Stomach (tissue), 9 donors: Measurements from ENCODE around the gene CFAP161. TPM values are rescaled to one million over a fixed set of nuclear protein-coding genes. Genes with fewer than 3 reads are reported as not detected.
A peak's percentile ranks its signal among the peaks of the same experiment; 100 is the strongest.

Source experiments
- DNase-seq, 2 donors: peaks; one replicate each; pipeline versions ENCODE4 v3.0.0 to v3.0.0-alpha.2; 2013 to 2019
- H3K27ac ChIP-seq, 5 donors: fragments of 200-600 bp in 4 of 5; sonication (generic) in 4 of 5; one replicate each; pipeline ENCODE4 v1.5.1; 2013 to 2019; ENCODE audit warnings: mild to moderate bottlenecking in 1 of 5, moderate library complexity in 1 of 5
- H3K27me3 ChIP-seq, 3 donors: fragments of 200-600 bp; sonication (generic); one replicate each; pipeline ENCODE4 v1.5.1; 2017 to 2019; ENCODE audit warnings: mixed run types in 1 of 3
- H3K36me3 ChIP-seq, 4 donors: fragments of 200-600 bp; sonication (generic); 1 replicate in 3 of 4; 2 replicates in 1 of 4; pipeline ENCODE4 v1.5.1; 2016 to 2019
- H3K4me1 ChIP-seq, 4 donors: fragments of 200-600 bp; sonication (generic); one replicate each; pipeline ENCODE4 v1.5.1; 2016 to 2019
- H3K4me3 ChIP-seq, 4 donors: fragments of 200-600 bp; sonication (generic) in 3 of 4; one replicate each; pipeline ENCODE4 v1.5.1; 2016 to 2019; ENCODE audit warnings: mild to moderate bottlenecking in 1 of 4
- H3K9me3 ChIP-seq, 4 donors: fragments of 200-600 bp; sonication (generic); one replicate each; pipeline ENCODE4 v1.5.1; 2016 to 2019
- EP300 ChIP-seq: sonication (generic); formaldehyde crosslinking; IDR thresholded peaks from one replicate; pipeline ENCODE4 v1.6.1; 2017; ENCODE audit warnings: antibody characterized with exemption
- POLR2A ChIP-seq, 4 donors: fragments of 450-650 bp; IDR thresholded peaks; one replicate each; pipeline ENCODE4 v1.6.1; 2016; ENCODE audit warnings: antibody characterized with exemption in 4 of 4, control low read depth in 2 of 4, mild to moderate bottlenecking in 1 of 4, moderate library complexity in 1 of 4
- POLR2AphosphoS5 ChIP-seq, 3 donors: sonication (generic); formaldehyde crosslinking; IDR thresholded peaks; one replicate each; pipeline ENCODE4 v1.6.1; 2016; ENCODE audit warnings: antibody characterized with exemption in 3 of 3
- WGBS, 5 donors: extraction: QIAGEN DNeasy Blood & Tissue Kit in 3 of 5; methylation state at CpG; one replicate each; pipeline versions ENCODE4 v1.1.5 to v1.1.7; 2013 to 2018; 5-methylcytosine and 5-hydroxymethylcytosine counted together
- intact Hi-C: fragments of 100-400 bp; cut with DNase I; formaldehyde crosslinking; loops from one replicate; pipeline ENCODE4 v1.15.1; 2023; ENCODE audit warnings: low total_unique reads
- polyA plus RNA-seq, 3 donors: library from polyadenylated mRNA; stranded (reverse); fragments of 200-250 nt; gene quantifications; one replicate each; pipeline ENCODE4 v1.2.3, GENCODE V29; 2013
- total RNA-seq, 5 donors: library from RNA; depleted of rRNA; stranded (reverse); fragments of >200 nt; gene quantifications; one replicate each; pipeline versions ENCODE4 v1.1.0 to v1.2.3, GENCODE V29; 2014 to 2016
- TF ChIP-seq, protein P1 (sequence below), 7 experiments: fragments of 450-650 bp in 4 of 7; fragments of 200-600 bp in 3 of 7; sonication (generic) in 3 of 7; IDR thresholded peaks; one replicate each; pipeline ENCODE4 v1.5.1; 2016 to 2019; ENCODE audit warnings: antibody characterized with exemption in 7 of 7, control low read depth in 2 of 7, mild to moderate bottlenecking in 1 of 7
- donor health status: healthy with polysubstance abuse.
- donor health status: Bipolar disorder and iron deficiency.
- donor health status: healthy.

The CFAP161 gene
- total and polyA plus RNA-seq, 8 donors: 0.19 to 2.6 TPM; not detected in 6

DNA sequence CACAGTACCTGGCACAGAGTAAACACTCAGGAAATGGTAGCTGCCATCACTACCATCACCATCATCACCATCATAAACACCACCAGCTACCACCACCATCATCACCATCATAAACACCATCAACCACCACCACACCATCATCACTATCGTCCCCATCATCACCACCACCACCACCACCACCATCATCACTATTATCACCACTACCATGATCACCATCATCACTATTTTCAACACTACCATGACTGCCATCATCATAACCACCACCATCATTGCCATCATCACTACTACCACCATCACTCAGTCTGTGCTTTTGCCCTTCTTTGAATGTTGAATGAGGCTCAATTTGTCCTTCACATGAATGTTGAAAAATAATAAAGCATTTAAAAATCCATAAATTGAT is 41.4 kb downstream of the CFAP161 start:
- TF ChIP-seq, protein P1, sequence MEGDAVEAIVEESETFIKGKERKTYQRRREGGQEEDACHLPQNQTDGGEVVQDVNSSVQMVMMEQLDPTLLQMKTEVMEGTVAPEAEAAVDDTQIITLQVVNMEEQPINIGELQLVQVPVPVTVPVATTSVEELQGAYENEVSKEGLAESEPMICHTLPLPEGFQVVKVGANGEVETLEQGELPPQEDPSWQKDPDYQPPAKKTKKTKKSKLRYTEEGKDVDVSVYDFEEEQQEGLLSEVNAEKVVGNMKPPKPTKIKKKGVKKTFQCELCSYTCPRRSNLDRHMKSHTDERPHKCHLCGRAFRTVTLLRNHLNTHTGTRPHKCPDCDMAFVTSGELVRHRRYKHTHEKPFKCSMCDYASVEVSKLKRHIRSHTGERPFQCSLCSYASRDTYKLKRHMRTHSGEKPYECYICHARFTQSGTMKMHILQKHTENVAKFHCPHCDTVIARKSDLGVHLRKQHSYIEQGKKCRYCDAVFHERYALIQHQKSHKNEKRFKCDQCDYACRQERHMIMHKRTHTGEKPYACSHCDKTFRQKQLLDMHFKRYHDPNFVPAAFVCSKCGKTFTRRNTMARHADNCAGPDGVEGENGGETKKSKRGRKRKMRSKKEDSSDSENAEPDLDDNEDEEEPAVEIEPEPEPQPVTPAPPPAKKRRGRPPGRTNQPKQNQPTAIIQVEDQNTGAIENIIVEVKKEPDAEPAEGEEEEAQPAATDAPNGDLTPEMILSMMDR (IDR thresholded peaks at IDR 0.05): no peak
- peak in 1 of 4 donors; percentile 49 for TF ChIP-seq POLR2A (IDR thresholded peaks at IDR 0.05)
- Histone ChIP-seq H3K4me1 (no peaks in the 10 kb centered on the region), H3K4me3 (no peak overlapping the region), H3K27me3 (peaks cover 0 to 3% (median 0%) of the 10 kb centered on the region in 3 donors), H3K27ac (no peak overlapping the region), H3K36me3 (no peaks in the 10 kb centered on the region), H3K9me3 (no peaks in the 10 kb centered on the region)
- 37 to 100% (median 94%) methylated on average over 1 of the region's 1 CpG for WGBS, 5 donors
- intact Hi-C loops: no loop called here
- DNase-seq: no peak

DNA sequence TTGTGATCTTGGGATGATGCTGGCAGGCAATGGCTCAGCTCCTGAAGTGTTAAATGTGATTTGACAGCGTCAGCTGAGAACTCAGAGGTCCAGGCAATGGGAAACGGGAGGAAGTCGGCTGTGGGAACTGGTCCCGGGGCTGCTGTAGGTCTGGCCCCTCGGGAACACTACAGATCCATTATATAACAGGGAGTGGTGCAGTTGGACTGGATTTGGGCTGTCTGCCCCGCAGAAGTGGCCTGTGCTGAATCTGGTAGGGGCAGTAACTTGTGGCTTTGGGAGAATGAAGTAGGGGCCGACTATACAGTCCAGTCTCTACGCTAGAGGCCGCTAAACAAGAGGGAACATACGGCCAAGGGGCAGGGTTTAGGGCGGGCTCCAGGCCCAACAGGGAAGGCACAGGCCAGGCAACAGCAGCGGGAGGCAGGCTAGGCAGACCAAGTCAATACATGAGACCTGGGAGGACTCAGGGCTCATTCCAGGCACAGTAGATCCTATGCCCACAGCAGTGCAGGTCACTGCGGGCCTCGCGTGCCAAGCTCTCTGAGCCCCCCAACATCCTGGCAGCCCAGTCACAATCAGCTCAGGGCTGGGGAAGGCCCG is 42.3 kb downstream of the CFAP161 start:
- intact Hi-C loops: no loop called here

DNA sequence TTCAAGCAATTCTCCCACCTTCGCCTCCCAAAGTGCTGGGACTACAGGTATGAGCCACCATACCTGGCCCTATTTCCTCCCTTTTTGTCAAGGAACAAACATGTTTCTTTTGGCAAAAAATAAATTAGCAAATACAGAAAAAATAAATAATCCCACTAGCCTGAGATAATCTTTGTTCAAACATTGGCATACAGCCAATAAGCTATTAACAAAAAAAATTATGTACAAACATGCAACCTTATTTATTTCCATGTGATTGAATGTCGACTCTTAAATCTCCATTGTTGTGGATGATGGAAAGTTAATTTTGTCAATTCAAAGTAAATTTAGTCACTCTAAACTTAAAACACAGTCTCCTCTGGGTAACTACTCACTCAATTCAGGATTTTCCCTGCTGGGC is 44.3 kb downstream of the CFAP161 start:
- Histone ChIP-seq H3K36me3 (no peaks in the 10 kb centered on the region), H3K4me1 (peaks cover 0 to 23% (median 8%) of the 10 kb centered on the region in 4 donors), H3K27me3 (peaks cover 0 to 8% (median 0%) of the 10 kb centered on the region in 3 donors), H3K9me3 (no peaks in the 10 kb centered on the region), H3K27ac (no peak overlapping the region), H3K4me3 (no peak overlapping the region)
- TF ChIP-seq, protein P1 (IDR thresholded peaks at IDR 0.05): no peak
- TF ChIP-seq POLR2A (IDR thresholded peaks at IDR 0.05): no peak
- no peak for TF ChIP-seq EP300
- 16 to 55% (median 47%) methylated on average over 2 of the region's 2 CpGs for WGBS, 5 donors
- intact Hi-C loops: no loop called here
- DNase-seq: no peak

More for the DNA sequence above, 42.3 kb downstream of the CFAP161 start:
- Histone ChIP-seq H3K4me1 (peaks cover 0 to 5% (median 2%) of the 10 kb centered on the region in 4 donors), H3K27me3 (peaks cover 0 to 3% (median 0%) of the 10 kb centered on the region in 3 donors), H3K27ac (no peak overlapping the region), H3K36me3 (no peaks in the 10 kb centered on the region), H3K4me3 (no peak overlapping the region), H3K9me3 (no peaks in the 10 kb centered on the region)
- DNase-seq: peak in 1 of 2 donors; percentile 36
- 75 to 87% (median 78%) methylated on average over 16 of the region's 16 CpGs for WGBS, 5 donors
- TF ChIP-seq POLR2A (IDR thresholded peaks at IDR 0.05) (no peak), POLR2AphosphoS5 (IDR thresholded peaks at IDR 0.05) (no peak), EP300 (no peak)
- TF ChIP-seq, protein P1 (IDR thresholded peaks at IDR 0.05): no peak

DNA sequence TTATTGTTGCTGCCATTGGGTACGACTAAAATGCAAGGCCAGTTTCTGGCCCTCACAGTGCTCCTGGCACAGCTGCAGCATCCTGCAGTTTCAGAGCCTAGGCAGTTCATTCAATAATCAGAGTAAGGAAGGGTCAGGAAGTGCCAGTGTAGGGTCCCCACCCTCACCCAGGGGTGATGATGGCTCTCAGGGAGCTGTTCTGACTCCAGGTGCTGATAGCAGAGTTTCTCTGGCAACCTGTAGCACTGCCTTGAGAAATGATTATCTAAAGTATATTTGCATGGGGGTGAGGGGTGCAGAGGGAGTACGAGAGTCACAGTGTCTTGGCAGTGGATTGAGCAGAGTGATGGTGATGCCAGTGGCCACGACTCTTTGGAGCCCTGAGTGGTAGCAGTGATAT is 47.1 kb downstream of the CFAP161 start:
- H3K27ac ChIP-seq: peak overlapping the region in 4 of 5 donors; percentile 53 to 71 (median 62)
- no peaks in the 10 kb centered on the region for H3K9me3 ChIP-seq
- H3K4me3 ChIP-seq: no peak overlapping the region
- H3K4me1 ChIP-seq: peaks cover 0 to 23% (median 8%) of the 10 kb centered on the region in 4 donors
- TF ChIP-seq POLR2A (IDR thresholded peaks at IDR 0.05) (no peak), EP300 (no peak), POLR2AphosphoS5 (IDR thresholded peaks at IDR 0.05) (no peak)
- TF ChIP-seq, protein P1 (IDR thresholded peaks at IDR 0.05): no peak
- 31 to 56% (median 41%) methylated on average over 3 of the region's 3 CpGs for WGBS, 5 donors
- intact Hi-C loops: no loop called here
- DNase-seq: no peak
- H3K36me3 ChIP-seq: no peaks in the 10 kb centered on the region
- H3K27me3 ChIP-seq: peaks cover 0 to 8% (median 0%) of the 10 kb centered on the region in 3 donors
